Mucosa of descending colon (tissue), 3 donors: ENCODE measurements around the gene PAX1. TPM values are rescaled to one million over a fixed set of nuclear protein-coding genes. Genes with fewer than 3 reads are reported as not detected.
A peak's percentile ranks its signal among the peaks of the same experiment; 100 is the strongest.

Source experiments
- ATAC-seq: fragments of 200-7000 bp; cut with Tn5 transposase; one replicate; pipeline ENCODE4 v1.9.1; 2020; ENCODE audit warnings: mild to moderate bottlenecking, moderate library complexity
- DNase-seq, 3 donors: peaks; one replicate each; pipeline ENCODE4 v3.0.0-alpha.2; 2020
- H3K36me3 ChIP-seq: fragments of 200-600 bp; one replicate; pipeline ENCODE4 v1.8.0; 2021; ENCODE audit warnings: low read depth, mild to moderate bottlenecking
- H3K4me1 ChIP-seq: fragments of 200-600 bp; one replicate; pipeline ENCODE4 v1.8.0; 2021; ENCODE audit warnings: low read depth, mild to moderate bottlenecking
- H3K4me3 ChIP-seq: fragments of 200-600 bp; one replicate; pipeline ENCODE4 v1.8.0; 2021; ENCODE audit warnings: mild to moderate bottlenecking
- H3K9me3 ChIP-seq: fragments of 200-600 bp; one replicate; pipeline ENCODE4 v1.8.0; 2021; ENCODE audit warnings: mild to moderate bottlenecking
- CTCF ChIP-seq: fragments of 200-600 bp; IDR thresholded peaks from one replicate; pipeline ENCODE4 v1.8.0; 2022; ENCODE audit warnings: antibody characterized with exemption, mild to moderate bottlenecking
- intact Hi-C, 2 donors: fragments of 100-400 bp; cut with DNase I in 1 of 2; cut with micrococcal nuclease in 1 of 2; formaldehyde crosslinking; loops; one replicate each; pipeline versions ENCODE4 v1.11.0 to v1.11.1; 2022; cut with DNase I, micrococcal nuclease
- total RNA-seq, 3 donors: library from RNA; stranded (reverse); fragmentation: NEBNext Ultra II Directional in 2 of 3; extraction: Animal tissue kit (Norgen Biotek cat#: 25700) in 2 of 3; gene quantifications; one replicate each; pipeline versions ENCODE4 v1.2.1 to v1.2.4, GENCODE V29; 2021 to 2023
- donor health status: DM: no; HTN: no; CAD: no; lungs with moderate emphysema.
- donor health status: DM: no; HTN: no; CAD: no.
- donor health status: DM: no; HTN: yes; CAD: no.

Gene PAX1
- total RNA-seq, 3 donors from 2014 or later: 0.06 TPM; not detected in 2

DNA sequence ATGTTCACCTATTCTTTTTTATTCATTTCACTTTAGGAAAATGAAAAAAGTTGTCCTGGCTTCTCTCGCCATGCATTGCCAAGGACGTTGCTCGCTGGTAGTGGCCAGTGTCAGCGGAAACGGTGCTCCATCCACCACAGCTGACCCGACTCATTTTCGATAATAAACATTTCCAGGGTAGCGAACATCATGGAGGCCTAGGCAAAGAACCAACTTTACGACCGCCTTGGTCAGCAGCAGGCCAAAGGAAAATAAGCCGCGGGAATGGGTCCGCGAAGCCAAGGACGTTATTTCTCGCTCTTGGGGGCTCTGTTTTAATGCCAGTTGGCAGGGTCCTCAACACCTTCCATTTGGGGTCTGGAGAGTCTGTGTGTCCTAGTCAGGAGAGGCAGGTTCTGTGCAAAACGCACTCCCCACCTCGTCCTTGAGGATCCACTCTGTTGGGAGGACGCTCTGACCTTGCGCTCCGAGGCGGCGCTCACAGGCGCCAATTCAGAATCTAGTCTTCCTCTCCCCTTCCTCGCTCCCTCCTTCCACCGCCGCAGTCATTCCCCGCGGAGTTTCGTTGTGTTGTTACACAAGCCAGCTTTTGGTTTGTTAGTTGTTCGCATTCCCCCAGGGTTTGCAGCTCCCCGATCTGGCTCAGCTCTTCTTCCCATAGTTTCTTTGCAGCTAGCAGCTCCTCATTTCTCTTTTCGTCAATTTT is 4.1 kb upstream of the PAX1 start:
- intact Hi-C loops: no loop called here
- Histone ChIP-seq H3K36me3 (no peaks in the 10 kb centered on the region), H3K4me3 (no peak overlapping the region), H3K4me1 (no peaks in the 10 kb centered on the region), H3K9me3 (no peaks in the 10 kb centered on the region)
- no peak for TF ChIP-seq CTCF
- DNase-seq (no peak), ATAC-seq (no peak)

- no peaks in the 10 kb centered on the region for H3K9me3 ChIP-seq
- ATAC-seq: no peak
- TF ChIP-seq CTCF: no peak
- H3K4me1 ChIP-seq: no peaks in the 10 kb centered on the region
- H3K4me3 ChIP-seq: no peak overlapping the region
- intact Hi-C loops: no loop called here
- H3K36me3 ChIP-seq: no peaks in the 10 kb centered on the region
- no peak for DNase-seq
Measured at GRCh38 chr20:21702016-21702415, 3.4 kb upstream of the PAX1 start.

- Histone ChIP-seq H3K4me3 (no peak overlapping the region), H3K36me3 (no peaks in the 10 kb centered on the region), H3K4me1 (no peaks in the 10 kb centered on the region), H3K9me3 (no peaks in the 10 kb centered on the region)
- peak in 2 of 3 donors; percentile 50 to 58 for DNase-seq
- no peak for TF ChIP-seq CTCF
- ATAC-seq: peak; percentile 68
- intact Hi-C loops: no loop called here
Measured at GRCh38 chr20:21702553-21703470, 2.7 kb upstream of the PAX1 start.

- Histone ChIP-seq H3K4me3 (no peak overlapping the region), H3K36me3 (no peaks in the 10 kb centered on the region), H3K9me3 (no peaks in the 10 kb centered on the region), H3K4me1 (no peaks in the 10 kb centered on the region)
- ATAC-seq (no peak), DNase-seq (no peak)
- no peak for TF ChIP-seq CTCF
- intact Hi-C loops: no loop called here
Measured at GRCh38 chr20:21703717-21704407, 1.6 kb upstream of the PAX1 start.

- no peak overlapping the region for H3K4me3 ChIP-seq
- no peaks in the 10 kb centered on the region for H3K36me3 ChIP-seq
- H3K4me1 ChIP-seq: no peaks in the 10 kb centered on the region
- no peaks in the 10 kb centered on the region for H3K9me3 ChIP-seq
- TF ChIP-seq CTCF: no peak
- ATAC-seq (no peak), DNase-seq (no peak)
- intact Hi-C loops: no loop called here
Measured at GRCh38 chr20:21704408-21705385, 767 bp upstream of the PAX1 start.
